ENCODE data around the gene ALOXE3. TPM values are rescaled to one million over a fixed set of nuclear protein-coding genes. Genes with fewer than 3 reads are reported as not detected.

ALOXE3 gene
- total and polyA plus RNA-seq, 8 donors, result 0.12 to 0.43 TPM; not detected in 6

DNA sequence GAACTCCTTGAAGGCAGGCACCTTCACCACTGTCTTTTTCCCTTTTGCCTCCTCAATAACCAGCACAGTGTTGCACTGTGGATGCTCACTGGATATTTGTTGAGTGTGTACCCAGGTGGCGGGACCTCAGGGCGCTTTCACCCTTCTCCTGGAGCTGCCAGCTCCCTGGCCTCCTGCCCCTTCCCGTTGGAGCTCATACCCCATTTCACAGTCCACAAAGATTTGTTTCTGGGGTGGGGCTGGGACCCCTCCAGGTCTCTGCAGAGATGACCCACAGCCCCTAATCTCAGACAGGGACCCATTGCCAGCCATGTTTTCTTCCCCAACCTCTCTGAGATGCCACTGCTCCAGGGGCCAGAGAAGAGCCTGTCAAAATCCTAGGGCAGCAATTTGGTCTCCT is 43.2 kb downstream of the ALOXE3 start:
- no peak overlapping the region for H3K4me3 ChIP-seq
- H3K4me1 ChIP-seq, result peaks cover 28 to 35% (median 33%) of the 10 kb centered on the region in 4 donors
- DNase-seq, result no peak
- 75 to 97% (median 84%) methylated on average over 3 of the region's 3 CpGs for WGBS, 5 donors
- TF ChIP-seq, protein P1, sequence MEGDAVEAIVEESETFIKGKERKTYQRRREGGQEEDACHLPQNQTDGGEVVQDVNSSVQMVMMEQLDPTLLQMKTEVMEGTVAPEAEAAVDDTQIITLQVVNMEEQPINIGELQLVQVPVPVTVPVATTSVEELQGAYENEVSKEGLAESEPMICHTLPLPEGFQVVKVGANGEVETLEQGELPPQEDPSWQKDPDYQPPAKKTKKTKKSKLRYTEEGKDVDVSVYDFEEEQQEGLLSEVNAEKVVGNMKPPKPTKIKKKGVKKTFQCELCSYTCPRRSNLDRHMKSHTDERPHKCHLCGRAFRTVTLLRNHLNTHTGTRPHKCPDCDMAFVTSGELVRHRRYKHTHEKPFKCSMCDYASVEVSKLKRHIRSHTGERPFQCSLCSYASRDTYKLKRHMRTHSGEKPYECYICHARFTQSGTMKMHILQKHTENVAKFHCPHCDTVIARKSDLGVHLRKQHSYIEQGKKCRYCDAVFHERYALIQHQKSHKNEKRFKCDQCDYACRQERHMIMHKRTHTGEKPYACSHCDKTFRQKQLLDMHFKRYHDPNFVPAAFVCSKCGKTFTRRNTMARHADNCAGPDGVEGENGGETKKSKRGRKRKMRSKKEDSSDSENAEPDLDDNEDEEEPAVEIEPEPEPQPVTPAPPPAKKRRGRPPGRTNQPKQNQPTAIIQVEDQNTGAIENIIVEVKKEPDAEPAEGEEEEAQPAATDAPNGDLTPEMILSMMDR (IDR thresholded peaks at IDR 0.05), result no peak
- TF ChIP-seq POLR2AphosphoS5 (IDR thresholded peaks at IDR 0.05) (no peak), POLR2A (IDR thresholded peaks at IDR 0.05) (no peak), EP300 (IDR thresholded peaks at IDR 0.05) (no peak)
- H3K27me3 ChIP-seq, result peaks cover 17 to 99% (median 83%) of the 10 kb centered on the region in 3 donors
- intact Hi-C loops (cut with DNase I; ENCODE audit: low total_unique reads), result no loop called here
- no peaks in the 10 kb centered on the region for H3K36me3 ChIP-seq
- H3K9me3 ChIP-seq, result no peaks in the 10 kb centered on the region
- H3K27ac ChIP-seq, result no peak overlapping the region

DNA sequence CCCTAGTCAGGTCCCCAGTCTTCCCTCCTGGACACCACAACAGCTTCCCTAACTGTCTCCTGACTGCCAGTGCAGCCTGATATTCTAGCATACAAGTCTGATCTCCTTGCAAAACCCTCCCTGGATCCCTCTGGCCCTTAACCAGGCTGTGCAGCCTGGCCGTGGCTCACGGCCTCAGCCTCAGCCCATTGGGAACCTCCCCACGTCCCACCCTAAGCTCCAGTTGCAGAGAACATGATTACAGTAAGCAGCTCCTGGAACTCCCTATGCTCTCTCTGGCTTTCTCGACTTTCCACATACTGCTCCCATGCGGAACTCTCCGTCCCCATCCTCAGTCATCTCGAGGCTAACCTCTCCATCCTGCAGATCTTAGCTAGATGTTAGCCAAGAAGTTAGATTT is 43.8 kb downstream of the ALOXE3 start:
- Histone ChIP-seq H3K27me3 (peaks cover 17 to 93% (median 80%) of the 10 kb centered on the region in 3 donors), H3K36me3 (no peaks in the 10 kb centered on the region), H3K4me1 (peaks cover 23 to 32% (median 31%) of the 10 kb centered on the region in 4 donors), H3K4me3 (no peak overlapping the region), H3K27ac (no peak overlapping the region), H3K9me3 (no peaks in the 10 kb centered on the region)
- DNase-seq, result no peak
- TF ChIP-seq, protein P1 (IDR thresholded peaks at IDR 0.05), result no peak
- TF ChIP-seq POLR2AphosphoS5 (IDR thresholded peaks at IDR 0.05) (no peak), POLR2A (IDR thresholded peaks at IDR 0.05) (no peak), EP300 (IDR thresholded peaks at IDR 0.05) (no peak)
- intact Hi-C loops (cut with DNase I; ENCODE audit: low total_unique reads), result no loop called here
- 42 to 48% (median 48%) methylated on average over 7 of the region's 7 CpGs for WGBS, 5 donors

- Histone ChIP-seq H3K9me3 (no peaks in the 10 kb centered on the region), H3K27me3 (peaks cover 17 to 86% (median 73%) of the 10 kb centered on the region in 3 donors), H3K4me1 (peaks cover 25 to 33% (median 31%) of the 10 kb centered on the region in 4 donors), H3K27ac (no peak overlapping the region), H3K4me3 (peak overlapping the region in 2 of 4 donors; percentile 6 to 33), H3K36me3 (no peaks in the 10 kb centered on the region)
- intact Hi-C loops (cut with DNase I; ENCODE audit: low total_unique reads), result no loop called here
- peak; percentile 81 to 90 for DNase-seq
- TF ChIP-seq, protein P1 (IDR thresholded peaks at IDR 0.05), result peak in 5 of 7 experiments; percentile 55 to 87 (median 79)
- no peak for TF ChIP-seq POLR2AphosphoS5 (IDR thresholded peaks at IDR 0.05)
- WGBS, 5 donors, result 4 to 10% (median 5%) methylated on average over 14 to 28 of the region's 28 CpGs
Measured at GRCh38 chr17:8073627-8074484, 44.5 kb downstream of the ALOXE3 start.

GRCh38 chr17:8072729-8073461 is 45.4 kb downstream of the ALOXE3 start:
- H3K27me3 ChIP-seq, result peaks cover 17 to 78% (median 66%) of the 10 kb centered on the region in 3 donors
- TF ChIP-seq POLR2AphosphoS5 (IDR thresholded peaks at IDR 0.05), result no peak
- intact Hi-C loops (cut with DNase I; ENCODE audit: low total_unique reads), result no loop called here
- WGBS, 5 donors, result 4 to 6% (median 4%) methylated on average over 34 to 40 of the region's 40 CpGs
- no peaks in the 10 kb centered on the region for H3K9me3 ChIP-seq
- no peaks in the 10 kb centered on the region for H3K36me3 ChIP-seq
- H3K4me1 ChIP-seq, result peaks cover 32 to 39% (median 37%) of the 10 kb centered on the region in 4 donors
- no peak overlapping the region for H3K27ac ChIP-seq
- peak in 1 of 2 donors; percentile 54 for DNase-seq
- peak overlapping the region in 3 of 4 donors; percentile 6 to 33 (median 17) for H3K4me3 ChIP-seq

Data from stomach (tissue), 9 donors.